Smooth muscle cell (in vitro differentiated cells): ENCODE data around the gene RELB. TPM values are rescaled to one million over a fixed set of nuclear protein-coding genes. Genes with fewer than 3 reads are reported as not detected.

ENCODE experiments used
- DNase-seq: peaks from one replicate; lab custom pipeline; 2025; ENCODE audit not compliant: unreplicated experiment; lab: John Stamatoyannopoulos, UW
- H2AFZ ChIP-seq: fragments of 200-600 bp; sonication (generic); 2 replicates; pipeline ENCODE4 v1.6.0; 2016; ENCODE audit warnings: antibody characterized with exemption, low read depth, mild to moderate bottlenecking
- H3F3A ChIP-seq: fragments of 200-600 bp; sonication (generic); 2 replicates; pipeline ENCODE4 v1.6.0; 2017; ENCODE audit warnings: antibody characterized with exemption, low read depth
- H3K27ac ChIP-seq: fragments of 200-600 bp; sonication (generic); 2 replicates; pipeline ENCODE4 v1.5.1; 2016; ENCODE audit warnings: low read depth, mild to moderate bottlenecking
- H3K27me3 ChIP-seq: fragments of 200-600 bp; sonication (generic); 2 replicates; pipeline ENCODE4 v1.6.1; 2016; ENCODE audit warnings: low read depth, mild to moderate bottlenecking
- H3K36me3 ChIP-seq: fragments of 200-600 bp; sonication (generic); 2 replicates; pipeline ENCODE4 v1.5.1; 2016; ENCODE audit warnings: low read depth
- H3K4me1 ChIP-seq: fragments of 200-600 bp; sonication (generic); 2 replicates; pipeline ENCODE4 v1.5.1; 2016; ENCODE audit warnings: low read depth
- H3K4me2 ChIP-seq: fragments of 200-600 bp; sonication (generic); 2 replicates; pipeline ENCODE4 v1.6.0; 2016; ENCODE audit warnings: mild to moderate bottlenecking
- H3K4me3 ChIP-seq: fragments of 200-600 bp; sonication (generic); 2 replicates; pipeline ENCODE4 v1.5.1; 2016; ENCODE audit warnings: mild to moderate bottlenecking
- H3K79me2 ChIP-seq: fragments of 200-600 bp; sonication (generic); 2 replicates; pipeline ENCODE4 v1.6.0; 2016; ENCODE audit warnings: low read depth, mild to moderate bottlenecking
- H3K9ac ChIP-seq: fragments of 200-600 bp; sonication (generic); 2 replicates; pipeline ENCODE4 v1.6.0; 2016; ENCODE audit warnings: low read depth
- H3K9me3 ChIP-seq: fragments of 200-600 bp; sonication (generic); replicated peaks from 2 replicates; pipeline ENCODE4 v1.5.1; 2016; ENCODE audit warnings: low read depth
- H4K20me1 ChIP-seq: fragments of 200-600 bp; sonication (generic); 2 replicates; pipeline ENCODE4 v1.6.0; 2016; ENCODE audit warnings: low read depth
- CTCF ChIP-seq: fragments of 200-600 bp; sonication (generic); IDR thresholded peaks from 2 replicates; pipeline ENCODE4 v1.5.1; 2017; ENCODE audit warnings: borderline replicate concordance, mild to moderate bottlenecking, antibody characterized with exemption; ENCODE audit not compliant: insufficient read depth, poor library complexity, severe bottlenecking
- WGBS: methylation state at CpG from one replicate; pipeline ENCODE4 v1.1.7; 2016; ENCODE audit warnings: low lambda C conversion rate; 5-methylcytosine and 5-hydroxymethylcytosine counted together
- polyA plus RNA-seq: library from polyadenylated mRNA; unstranded; fragments of >200 nt; fragmentation: Nextera tagmentation; extraction: Ambion mirVana; gene quantifications from 2 replicates; pipeline ENCODE4 v1.2.1, GENCODE V29; 2016
- total RNA-seq: library from RNA; depleted of rRNA; stranded (reverse); fragments of >200 nt; gene quantifications from 2 replicates; pipeline ENCODE4 v1.2.3, GENCODE V29; 2014

Gene RELB
- total and polyA plus RNA-seq, 2 experiments from 2014 or later, result 11.2 to 27.1 TPM

- H3F3A ChIP-seq, result no peaks in the 10 kb centered on the region
- H3K27me3 ChIP-seq, result no peaks in the 10 kb centered on the region
- H3K36me3 ChIP-seq, result peaks cover 9% of the 10 kb centered on the region
- no peak overlapping the region for H3K4me2 ChIP-seq
- no peak for TF ChIP-seq CTCF
- H3K9me3 ChIP-seq, result no peaks in the 10 kb centered on the region
- no peak overlapping the region for H3K27ac ChIP-seq
- H3K4me3 ChIP-seq, result no peak overlapping the region
- no peak overlapping the region for H3K9ac ChIP-seq
- WGBS, result 97% methylated on average over 2 of the region's 2 CpGs
- H4K20me1 ChIP-seq, result no peaks in the 10 kb centered on the region
- no peaks in the 10 kb centered on the region for H3K79me2 ChIP-seq
- no peaks in the 10 kb centered on the region for H3K4me1 ChIP-seq
- no peak overlapping the region for H2AFZ ChIP-seq
- no peak for DNase-seq
These were observed 26.1 kb downstream of the RELB start for GRCh38 chr19:45027371-45027770.

- H2AFZ ChIP-seq, result no peak overlapping the region
- no peak for DNase-seq
- TF ChIP-seq CTCF, result no peak
- no peaks in the 10 kb centered on the region for H3K9me3 ChIP-seq
- no peaks in the 10 kb centered on the region for H3F3A ChIP-seq
- no peaks in the 10 kb centered on the region for H3K27me3 ChIP-seq
- no peaks in the 10 kb centered on the region for H4K20me1 ChIP-seq
- no peak overlapping the region for H3K9ac ChIP-seq
- H3K36me3 ChIP-seq, result peaks cover 15% of the 10 kb centered on the region
- H3K4me1 ChIP-seq, result no peaks in the 10 kb centered on the region
- no peak overlapping the region for H3K4me2 ChIP-seq
- no peak overlapping the region for H3K27ac ChIP-seq
- H3K79me2 ChIP-seq, result no peaks in the 10 kb centered on the region
- WGBS, result 94% methylated on average over 6 of the region's 6 CpGs
- no peak overlapping the region for H3K4me3 ChIP-seq
These were observed 29.6 kb downstream of the RELB start for GRCh38 chr19:45030825-45031224.

GRCh38 chr19:45032421-45032820 lies 31.2 kb downstream of the RELB start:
- no peak for TF ChIP-seq CTCF
- Histone ChIP-seq H3K79me2 (no peaks in the 10 kb centered on the region), H3K4me3 (no peak overlapping the region), H3F3A (no peaks in the 10 kb centered on the region), H3K4me1 (no peaks in the 10 kb centered on the region), H3K4me2 (no peak overlapping the region), H3K27me3 (no peaks in the 10 kb centered on the region), H3K27ac (no peak overlapping the region), H4K20me1 (no peaks in the 10 kb centered on the region), H3K9me3 (no peaks in the 10 kb centered on the region), H2AFZ (no peak overlapping the region), H3K9ac (no peak overlapping the region), H3K36me3 (peaks cover 15% of the 10 kb centered on the region)
- DNase-seq, result no peak
- WGBS, result 95% methylated on average over 18 of the region's 18 CpGs

GRCh38 chr19:45035755-45036154 lies 34.5 kb downstream of the RELB start:
- H3F3A ChIP-seq, result no peaks in the 10 kb centered on the region
- H2AFZ ChIP-seq, result no peak overlapping the region
- DNase-seq, result no peak
- no peak overlapping the region for H3K4me2 ChIP-seq
- H3K36me3 ChIP-seq, result peaks cover 6% of the 10 kb centered on the region
- peaks cover 14% of the 10 kb centered on the region for H4K20me1 ChIP-seq
- H3K4me1 ChIP-seq, result peaks cover 7% of the 10 kb centered on the region
- TF ChIP-seq CTCF, result no peak
- no peaks in the 10 kb centered on the region for H3K27me3 ChIP-seq
- H3K79me2 ChIP-seq, result peaks cover 14% of the 10 kb centered on the region
- WGBS, result 96% methylated on average over 6 of the region's 6 CpGs
- no peak overlapping the region for H3K27ac ChIP-seq
- H3K9ac ChIP-seq, result no peak overlapping the region
- H3K9me3 ChIP-seq, result no peaks in the 10 kb centered on the region
- no peak overlapping the region for H3K4me3 ChIP-seq
